GM20000 (cell line): ENCODE data around the gene PRM2.
"Not testable (repeated sequence)": the region's sequence is repeated elsewhere in the genome, so short reads cannot be mapped to it uniquely, and the experiment has no call there.

Experiments
- DNase-seq: peaks from one replicate; pipeline ENCODE4 v3.0.0; 2012; ENCODE audit warnings: low spot score
- TF ChIP-seq, protein P1 (sequence below): IDR thresholded peaks from 2 replicates; pipeline ENCODE4 v1.5.1; 2012; ENCODE audit warnings: mild to moderate bottlenecking, control low read depth; ENCODE audit errors: extremely low read depth, missing control alignments

Gene PRM2

DNA sequence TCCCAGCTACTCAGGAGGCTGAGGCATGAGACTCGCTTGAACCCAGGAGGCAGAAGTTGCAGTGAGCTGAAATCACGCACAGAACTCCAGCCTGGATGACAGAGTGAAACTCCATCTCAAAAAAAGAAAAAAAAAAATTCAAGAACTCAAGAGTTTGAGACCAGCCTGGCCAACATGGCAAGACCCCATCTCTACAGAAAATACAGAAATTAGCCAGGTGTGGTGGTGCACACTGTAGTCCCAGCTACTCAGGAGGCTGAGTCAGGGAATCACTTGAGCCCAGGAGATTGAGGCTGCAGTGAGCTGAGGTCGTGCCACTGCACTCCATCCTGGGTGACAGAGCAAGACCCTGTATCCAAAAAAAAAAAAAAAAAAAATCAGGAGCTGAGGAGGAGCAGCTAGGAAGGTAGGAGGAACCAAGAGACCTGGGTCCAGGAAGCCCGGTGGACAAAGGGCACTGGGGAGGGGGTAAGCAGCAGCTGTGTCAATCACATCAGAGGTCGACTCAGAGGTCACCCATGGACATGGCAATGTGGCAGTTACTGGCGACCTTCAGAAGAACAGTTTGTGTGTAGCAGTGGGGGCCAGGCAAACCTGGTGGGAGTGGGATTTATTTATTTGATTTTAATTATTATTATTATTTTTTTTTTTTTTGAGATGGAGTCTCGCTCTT lies 15.9 kb upstream of the PRM2 start:
- DNase-seq, result no peak
- TF ChIP-seq, protein P1, sequence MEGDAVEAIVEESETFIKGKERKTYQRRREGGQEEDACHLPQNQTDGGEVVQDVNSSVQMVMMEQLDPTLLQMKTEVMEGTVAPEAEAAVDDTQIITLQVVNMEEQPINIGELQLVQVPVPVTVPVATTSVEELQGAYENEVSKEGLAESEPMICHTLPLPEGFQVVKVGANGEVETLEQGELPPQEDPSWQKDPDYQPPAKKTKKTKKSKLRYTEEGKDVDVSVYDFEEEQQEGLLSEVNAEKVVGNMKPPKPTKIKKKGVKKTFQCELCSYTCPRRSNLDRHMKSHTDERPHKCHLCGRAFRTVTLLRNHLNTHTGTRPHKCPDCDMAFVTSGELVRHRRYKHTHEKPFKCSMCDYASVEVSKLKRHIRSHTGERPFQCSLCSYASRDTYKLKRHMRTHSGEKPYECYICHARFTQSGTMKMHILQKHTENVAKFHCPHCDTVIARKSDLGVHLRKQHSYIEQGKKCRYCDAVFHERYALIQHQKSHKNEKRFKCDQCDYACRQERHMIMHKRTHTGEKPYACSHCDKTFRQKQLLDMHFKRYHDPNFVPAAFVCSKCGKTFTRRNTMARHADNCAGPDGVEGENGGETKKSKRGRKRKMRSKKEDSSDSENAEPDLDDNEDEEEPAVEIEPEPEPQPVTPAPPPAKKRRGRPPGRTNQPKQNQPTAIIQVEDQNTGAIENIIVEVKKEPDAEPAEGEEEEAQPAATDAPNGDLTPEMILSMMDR, result no peak

- no peak for DNase-seq
- TF ChIP-seq, protein P1, result no peak
Observed at GRCh38 chr16:11291091-11291703, 14.9 kb upstream of the PRM2 start.

- TF ChIP-seq, protein P1, result no peak
- DNase-seq, result no peak
Observed at GRCh38 chr16:11290102-11290893, 14.0 kb upstream of the PRM2 start.

- not testable (repeated sequence) for DNase-seq
Observed at GRCh38 chr16:11289696-11290095, 13.4 kb upstream of the PRM2 start.

DNA sequence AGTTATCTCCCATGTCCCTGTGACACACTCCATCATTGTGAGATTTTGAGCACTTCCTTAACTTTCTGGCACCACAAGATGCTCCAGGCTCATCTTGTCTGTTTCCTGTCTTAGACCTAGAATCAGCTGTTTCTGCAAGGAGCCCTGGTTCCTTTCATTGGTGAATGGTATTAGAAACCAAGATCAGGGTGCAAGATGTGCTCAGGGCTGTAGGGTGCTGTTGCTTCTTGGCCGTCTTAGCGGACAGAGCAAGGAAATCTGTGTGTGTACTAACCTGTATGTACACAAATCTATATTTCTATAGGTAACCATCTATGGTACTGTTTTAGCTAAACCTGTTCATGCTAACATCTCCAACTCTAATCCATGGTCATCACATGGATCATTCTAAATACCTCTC lies 12.9 kb upstream of the PRM2 start:
- TF ChIP-seq, protein P1, result no peak
- DNase-seq, result no peak

GRCh38 chr16:11285842-11286241 lies 9.6 kb upstream of the PRM2 start:
- TF ChIP-seq, protein P1, result no peak
- no peak for DNase-seq

DNA sequence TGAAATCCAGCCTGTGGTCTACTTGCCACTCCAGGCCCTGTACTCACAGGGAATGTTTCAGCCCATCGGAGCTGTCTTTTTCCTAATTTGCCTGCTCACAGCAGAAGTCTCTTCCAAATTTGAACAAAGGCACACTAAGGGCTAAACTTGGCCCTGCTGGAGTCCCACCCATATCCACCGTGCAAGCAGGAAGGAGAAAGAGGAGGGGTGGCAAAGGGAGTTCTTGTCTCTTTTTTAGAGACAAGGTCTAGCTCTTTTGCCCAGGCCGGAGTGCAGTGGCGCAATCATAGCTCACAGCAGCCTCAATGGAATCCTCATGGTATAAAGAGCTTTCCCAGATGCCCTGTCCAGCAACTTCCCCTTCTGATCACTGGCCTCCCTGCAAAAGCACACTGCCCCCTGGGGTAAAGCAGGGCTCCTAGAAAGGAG lies 7.6 kb upstream of the PRM2 start:
- DNase-seq, result no peak
- TF ChIP-seq, protein P1, result no peak
